Endothelial cell of coronary artery (primary cell): ENCODE data around the gene EDC4. TPM values are rescaled to one million over a fixed set of nuclear protein-coding genes. Genes with fewer than 3 reads are reported as not detected.

ENCODE experiments used
- total RNA-seq: library from RNA; depleted of rRNA; stranded (reverse); fragments of >200 nt; gene quantifications from 2 replicates; pipeline ENCODE4 v1.2.3, GENCODE V29; 2014

Gene EDC4, protein sequence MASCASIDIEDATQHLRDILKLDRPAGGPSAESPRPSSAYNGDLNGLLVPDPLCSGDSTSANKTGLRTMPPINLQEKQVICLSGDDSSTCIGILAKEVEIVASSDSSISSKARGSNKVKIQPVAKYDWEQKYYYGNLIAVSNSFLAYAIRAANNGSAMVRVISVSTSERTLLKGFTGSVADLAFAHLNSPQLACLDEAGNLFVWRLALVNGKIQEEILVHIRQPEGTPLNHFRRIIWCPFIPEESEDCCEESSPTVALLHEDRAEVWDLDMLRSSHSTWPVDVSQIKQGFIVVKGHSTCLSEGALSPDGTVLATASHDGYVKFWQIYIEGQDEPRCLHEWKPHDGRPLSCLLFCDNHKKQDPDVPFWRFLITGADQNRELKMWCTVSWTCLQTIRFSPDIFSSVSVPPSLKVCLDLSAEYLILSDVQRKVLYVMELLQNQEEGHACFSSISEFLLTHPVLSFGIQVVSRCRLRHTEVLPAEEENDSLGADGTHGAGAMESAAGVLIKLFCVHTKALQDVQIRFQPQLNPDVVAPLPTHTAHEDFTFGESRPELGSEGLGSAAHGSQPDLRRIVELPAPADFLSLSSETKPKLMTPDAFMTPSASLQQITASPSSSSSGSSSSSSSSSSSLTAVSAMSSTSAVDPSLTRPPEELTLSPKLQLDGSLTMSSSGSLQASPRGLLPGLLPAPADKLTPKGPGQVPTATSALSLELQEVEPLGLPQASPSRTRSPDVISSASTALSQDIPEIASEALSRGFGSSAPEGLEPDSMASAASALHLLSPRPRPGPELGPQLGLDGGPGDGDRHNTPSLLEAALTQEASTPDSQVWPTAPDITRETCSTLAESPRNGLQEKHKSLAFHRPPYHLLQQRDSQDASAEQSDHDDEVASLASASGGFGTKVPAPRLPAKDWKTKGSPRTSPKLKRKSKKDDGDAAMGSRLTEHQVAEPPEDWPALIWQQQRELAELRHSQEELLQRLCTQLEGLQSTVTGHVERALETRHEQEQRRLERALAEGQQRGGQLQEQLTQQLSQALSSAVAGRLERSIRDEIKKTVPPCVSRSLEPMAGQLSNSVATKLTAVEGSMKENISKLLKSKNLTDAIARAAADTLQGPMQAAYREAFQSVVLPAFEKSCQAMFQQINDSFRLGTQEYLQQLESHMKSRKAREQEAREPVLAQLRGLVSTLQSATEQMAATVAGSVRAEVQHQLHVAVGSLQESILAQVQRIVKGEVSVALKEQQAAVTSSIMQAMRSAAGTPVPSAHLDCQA (N-terminal part only)
- 73.2 and 73.6 TPM in 2 replicates for total RNA-seq

DNA sequence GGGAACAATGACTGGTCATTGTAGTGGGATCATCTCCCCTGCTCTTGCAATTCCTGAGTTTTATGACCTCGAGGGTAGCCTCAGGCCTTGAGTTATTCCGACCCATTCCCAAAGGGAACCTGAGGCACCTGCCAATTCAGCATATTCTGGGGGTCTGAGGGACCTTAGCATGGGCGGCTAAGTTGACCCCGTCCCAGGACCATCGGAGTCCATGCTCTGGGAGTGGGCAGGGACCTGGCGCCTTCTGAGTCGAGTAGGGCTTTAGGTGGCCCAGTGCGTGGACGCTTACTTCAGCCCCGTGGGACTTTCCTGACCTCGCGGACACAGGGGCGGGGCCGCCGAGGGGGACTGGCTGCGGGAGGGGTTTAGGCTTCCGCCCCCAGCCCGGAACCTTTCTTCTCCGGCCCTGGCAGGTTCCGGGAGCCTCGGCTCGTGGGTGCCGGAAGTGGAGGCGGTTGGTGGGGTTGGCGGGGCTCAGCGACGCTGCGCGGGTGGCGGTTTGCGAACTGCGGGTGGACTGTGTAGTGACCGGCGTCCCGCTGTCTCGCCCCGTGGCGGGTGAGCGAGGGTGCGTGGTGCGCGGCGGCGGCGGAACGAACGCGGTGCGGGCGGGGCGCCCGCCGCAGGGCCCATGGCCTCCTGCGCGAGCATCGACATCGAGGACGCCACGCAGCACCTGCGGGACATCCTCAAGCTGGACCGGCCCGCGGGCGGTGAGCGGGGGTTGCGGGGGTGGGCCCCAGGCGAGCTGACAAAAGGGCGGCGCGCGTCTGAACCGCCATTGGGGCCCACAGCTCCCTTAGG lies at the start of gene EDC4:
TSS of gene EDC4 (plus strand) at position 422 of the 804 bp plus-strand sequence. CDS start at position 632, 210 bp downstream.

DNA sequence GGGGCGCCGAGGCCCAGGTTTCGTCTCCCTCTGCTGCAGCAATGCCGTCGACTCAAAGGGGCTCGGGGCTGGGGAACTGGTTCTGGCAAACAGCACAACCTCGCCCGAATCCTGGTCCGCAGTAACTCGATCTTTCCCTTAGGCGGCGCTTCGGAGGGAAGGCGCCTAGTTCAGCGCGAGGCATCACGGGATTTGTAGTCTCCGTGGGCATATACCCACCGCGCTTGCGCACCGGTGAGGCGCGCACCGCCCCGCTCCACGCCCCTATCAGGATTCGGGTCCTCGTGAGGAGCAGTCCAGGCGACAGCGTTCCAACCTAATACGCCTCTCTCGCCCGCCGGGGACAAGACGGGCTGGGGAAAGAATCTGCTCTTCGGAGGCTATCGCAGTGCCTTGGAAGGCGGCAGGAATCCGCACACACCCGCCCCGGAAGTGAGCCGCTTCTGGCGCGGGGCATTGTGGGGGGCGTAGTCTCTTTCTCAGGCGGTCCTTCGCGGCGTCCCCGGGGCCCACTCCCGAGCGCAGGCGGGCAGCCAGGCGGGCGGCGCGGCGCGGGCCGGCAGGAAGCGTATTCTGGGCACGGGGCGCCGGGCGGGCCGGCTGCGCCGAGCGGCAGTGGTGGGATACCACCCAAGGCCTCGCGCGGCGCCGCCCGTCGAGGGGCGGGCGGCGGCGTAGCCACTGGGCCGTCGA lies 30.9 kb upstream of the EDC4 start, which contains the start of gene THAP11:
TSS of gene THAP11 (plus strand) at position 505 of the 693 bp plus-strand sequence. CDS start 235 bp downstream, outside the sequence.

DNA sequence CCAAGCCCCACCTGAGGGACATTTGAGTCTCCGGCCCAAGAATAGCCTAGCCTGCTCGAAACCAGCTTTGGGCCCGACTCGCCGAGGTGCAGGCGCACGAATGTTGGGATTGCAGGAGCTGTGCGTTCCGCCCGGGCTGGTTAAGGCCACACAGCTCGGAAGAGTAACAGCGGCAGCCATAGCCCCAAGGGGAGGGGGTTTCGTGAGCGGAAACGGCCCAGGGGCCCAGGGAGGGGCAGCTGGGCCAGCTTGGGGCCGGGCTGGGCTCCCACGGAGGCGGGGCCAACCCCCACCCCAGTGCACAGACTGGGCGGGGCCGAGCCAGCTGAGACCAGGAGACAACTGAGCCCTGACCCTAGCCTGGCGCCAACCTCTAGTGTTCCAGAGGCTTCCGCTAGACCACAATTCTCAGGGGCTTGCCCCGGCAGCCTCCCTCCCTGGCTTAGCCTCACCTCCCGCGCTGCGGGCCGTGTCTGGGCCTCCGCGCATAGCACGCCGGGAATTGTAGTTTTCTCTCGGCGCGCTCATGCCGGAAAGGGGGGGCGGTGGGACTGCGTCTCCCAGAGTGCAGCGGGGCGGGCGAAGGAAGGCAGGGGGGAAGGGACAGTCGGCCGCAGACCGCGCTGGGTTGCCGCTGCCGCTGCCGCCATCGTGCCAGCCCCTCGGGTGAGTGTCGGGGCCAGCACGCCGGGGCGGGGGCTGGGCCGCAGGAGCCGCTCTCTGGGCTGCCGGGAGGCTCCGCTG lies 26.4 kb upstream of the EDC4 start, which contains the start of gene NUTF2:
TSS of gene NUTF2 (plus strand) at position 614 of the 744 bp plus-strand sequence. CDS start 18,198 bp downstream, outside the sequence.

DNA sequence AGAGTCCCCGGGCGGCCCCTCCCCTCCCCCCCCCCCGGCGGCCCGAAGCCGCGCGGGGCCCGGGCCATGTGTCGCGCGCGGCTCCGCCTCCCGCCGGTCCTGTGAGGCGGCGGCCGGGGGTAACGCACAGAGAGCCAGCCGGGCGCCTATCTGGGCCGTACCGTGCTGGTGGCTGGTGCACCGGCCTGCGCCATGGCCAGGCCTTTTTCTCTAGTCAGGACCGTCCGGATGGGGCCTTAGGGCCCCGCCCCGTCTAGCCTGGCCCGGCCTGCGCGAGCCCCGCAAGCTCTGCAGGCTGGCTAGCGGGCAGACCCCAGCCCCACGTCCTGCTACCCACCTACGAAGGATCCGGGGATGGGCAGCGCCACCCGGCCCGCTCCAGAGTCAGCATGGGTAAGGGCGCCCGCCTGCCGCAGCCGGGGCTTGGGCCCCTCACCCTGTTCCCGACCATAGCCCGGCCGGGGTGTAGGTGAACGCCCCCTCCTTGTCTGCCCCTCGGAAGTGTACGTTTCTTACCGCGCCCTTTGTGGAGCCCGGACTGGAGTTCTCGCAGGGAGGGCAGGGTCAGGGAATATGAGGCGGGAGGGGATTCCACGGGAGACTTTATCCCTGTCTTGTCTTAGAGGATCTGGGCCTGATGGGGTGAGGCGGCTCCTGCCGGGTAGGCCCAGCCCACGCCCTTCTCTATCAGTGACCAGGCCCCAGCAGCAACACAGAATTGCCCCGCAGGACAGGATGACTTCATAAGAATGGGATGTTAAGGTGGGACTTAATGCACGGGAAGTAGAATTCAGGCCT lies 25.6 kb upstream of the EDC4 start, which contains the start of gene CENPT:
TSS of gene CENPT (minus strand) at position 630 of the 798 bp plus-strand sequence. CDS start 13,834 bp downstream, outside the sequence.

GRCh38 chr16:67884684-67885083 lies 11.8 kb downstream of the EDC4 start, which contains the start of gene NRN1L:
Gene NRN1L, plus strand, starts transcription at chr16:67884885. Its CDS starts 19 bp downstream, at chr16:67884904.

DNA sequence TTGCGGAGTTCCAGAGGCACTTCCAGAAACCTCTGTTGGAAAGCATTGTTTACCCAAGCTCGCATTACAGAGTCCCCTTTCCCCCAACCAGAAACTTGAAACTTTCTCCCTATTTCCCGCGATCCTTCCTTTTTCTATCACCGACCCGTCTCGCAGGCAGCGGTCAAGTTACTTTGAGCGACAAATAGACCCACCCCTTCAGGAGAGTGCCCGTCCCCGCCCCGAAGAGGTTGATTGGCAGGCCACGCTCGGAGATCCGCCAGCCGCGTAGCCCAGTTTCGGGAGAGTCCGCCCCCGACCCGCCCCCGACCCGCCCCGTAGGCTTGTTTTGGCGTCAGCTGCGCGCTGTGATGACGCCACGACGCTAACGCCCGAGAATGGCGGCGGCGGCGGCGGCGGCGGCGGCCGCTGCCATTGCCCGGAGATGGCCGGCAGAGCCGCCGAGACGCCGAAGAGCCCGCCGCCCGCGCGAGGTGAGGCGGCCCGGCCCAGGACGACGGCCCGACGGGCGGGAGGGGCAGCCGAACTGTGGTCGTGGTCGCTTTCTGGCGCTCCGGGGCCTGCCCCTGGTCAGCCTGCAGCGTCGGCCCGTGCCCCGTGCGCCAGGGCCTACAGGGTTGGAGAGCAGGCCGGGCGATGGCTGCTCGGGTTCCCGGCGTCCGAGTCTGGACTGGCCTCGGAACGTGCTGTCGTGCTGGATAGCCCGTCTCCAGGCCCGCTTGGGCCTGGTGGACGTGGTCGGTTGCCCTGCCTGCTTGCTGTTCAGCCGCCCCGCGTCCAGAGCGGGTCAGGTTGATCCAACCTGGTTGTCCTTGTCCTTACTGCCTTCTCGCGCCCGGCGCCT lies 20.3 kb downstream of the EDC4 start, which contains the start of gene PSKH1:
TSS of gene PSKH1 (plus strand) at position 356 of the 844 bp plus-strand sequence. CDS start 15,496 bp downstream, outside the sequence.

Other genes with a start within 250 kb of the EDC4 start
- 0.28 and 0.36 TPM in 2 replicates for gene CARMIL2, start 227.9 kb upstream of the EDC4 start, total RNA-seq
- 13.4 and 14.6 TPM in 2 replicates for gene ACD, start 212.8 kb upstream of the EDC4 start, total RNA-seq
- gene PARD6A, start 212.1 kb upstream of the EDC4 start, total RNA-seq, result 2.4 and 2.6 TPM in 2 replicates
- gene ENKD1, start 206.3 kb upstream of the EDC4 start, total RNA-seq, result 19.4 and 22.2 TPM in 2 replicates
- 0.99 and 1.2 TPM in 2 replicates for gene C16orf86, start 206.2 kb upstream of the EDC4 start, total RNA-seq
- 48.8 and 57.4 TPM in 2 replicates for gene GFOD2, start 153.7 kb upstream of the EDC4 start, total RNA-seq
- 4.6 and 5.6 TPM in 2 replicates for gene RANBP10, start 66.5 kb upstream of the EDC4 start, total RNA-seq
- 0.85 and 0.90 TPM in 2 replicates for gene TSNAXIP1, start 66.2 kb upstream of the EDC4 start, total RNA-seq
- gene THAP11, start 30.7 kb upstream of the EDC4 start, total RNA-seq, result 31.8 and 37.5 TPM in 2 replicates
- 133 and 186 TPM in 2 replicates for gene NUTF2, start 26.1 kb upstream of the EDC4 start, total RNA-seq
- gene CENPT, start 25.4 kb upstream of the EDC4 start, total RNA-seq, result 25.0 and 28.5 TPM in 2 replicates
- gene NRN1L, start 11.8 kb downstream of the EDC4 start, total RNA-seq, result not detected in 2 replicates
- gene PSKH1, start 20.2 kb downstream of the EDC4 start, total RNA-seq, result 14.8 and 21.7 TPM in 2 replicates
- 0.45 and 0.56 TPM in 2 replicates for gene CTRL, start 58.8 kb downstream of the EDC4 start, total RNA-seq
- 59.5 and 69.1 TPM in 2 replicates for gene PSMB10, start 63.8 kb downstream of the EDC4 start, total RNA-seq
- gene LCAT, start 71.1 kb downstream of the EDC4 start, total RNA-seq, result 1.7 and 5.7 TPM in 2 replicates
- gene SLC12A4, start 95.6 kb downstream of the EDC4 start, total RNA-seq, result 52.5 and 95.7 TPM in 2 replicates
- not detected in 2 replicates for gene DPEP3, start 107.4 kb downstream of the EDC4 start, total RNA-seq
- gene DPEP2, start 126.4 kb downstream of the EDC4 start, total RNA-seq, result 0.36 TPM in 1 of 2 replicates, not detected in the other
- gene DPEP2NB, start 142.9 kb downstream of the EDC4 start, total RNA-seq, result not detected in 2 replicates
- gene DDX28, start 150.2 kb downstream of the EDC4 start, total RNA-seq, result 10.0 and 12.0 TPM in 2 replicates
- gene DUS2, start 150.2 kb downstream of the EDC4 start, total RNA-seq, result 17.6 and 18.5 TPM in 2 replicates
- gene NFATC3, start 212.3 kb downstream of the EDC4 start, total RNA-seq, result 8.2 and 11.3 TPM in 2 replicates